NCI-H748 (cell line): ENCODE results near the gene PMEPA1.

Experiments used
- DNase-seq: peaks from one replicate; lab custom pipeline; 2025; ENCODE audit not compliant: unreplicated experiment; lab: John Stamatoyannopoulos, UW

The PMEPA1 gene

GRCh38 chr20:57737349-57737748 lies 27.5 kb upstream of the PMEPA1 start:
- no peak for DNase-seq

GRCh38 chr20:57736738-57737347 lies 27.0 kb upstream of the PMEPA1 start:
- no peak for DNase-seq

- peak; percentile 5 for DNase-seq
These were observed 26.3 kb upstream of the PMEPA1 start for GRCh38 chr20:57735831-57736737.

GRCh38 chr20:57734754-57735153 lies 24.9 kb upstream of the PMEPA1 start:
- DNase-seq, result no peak

- no peak for DNase-seq
These were observed 22.4 kb upstream of the PMEPA1 start for GRCh38 chr20:57732226-57732625.

GRCh38 chr20:57728762-57729161 lies 18.9 kb upstream of the PMEPA1 start:
- no peak for DNase-seq

- no peak for DNase-seq
These were observed 18.0 kb upstream of the PMEPA1 start for GRCh38 chr20:57727863-57728262.

- DNase-seq, result no peak
These were observed 15.8 kb upstream of the PMEPA1 start for GRCh38 chr20:57725636-57726035.

GRCh38 chr20:57724610-57725405 lies 15.0 kb upstream of the PMEPA1 start:
- no peak for DNase-seq

- DNase-seq, result no peak
These were observed 14.0 kb upstream of the PMEPA1 start for GRCh38 chr20:57723816-57724215.

- DNase-seq, result no peak
These were observed 10.1 kb upstream of the PMEPA1 start for GRCh38 chr20:57719951-57720350.

- DNase-seq, result peak; percentile 95
These were observed 8.7 kb upstream of the PMEPA1 start for GRCh38 chr20:57718490-57719009.

- DNase-seq, result peak; percentile 40
These were observed 8.0 kb upstream of the PMEPA1 start for GRCh38 chr20:57717797-57718196.

- DNase-seq, result no peak
These were observed 7.1 kb upstream of the PMEPA1 start for GRCh38 chr20:57716901-57717300.

- no peak for DNase-seq
These were observed 6.4 kb upstream of the PMEPA1 start for GRCh38 chr20:57716202-57716601.

GRCh38 chr20:57715268-57715904 lies 5.6 kb upstream of the PMEPA1 start:
- DNase-seq, result no peak

GRCh38 chr20:57714409-57715267 lies 4.8 kb upstream of the PMEPA1 start:
- DNase-seq, result no peak

- no peak for DNase-seq
These were observed 4.1 kb upstream of the PMEPA1 start for GRCh38 chr20:57713951-57714350.

GRCh38 chr20:57713505-57713903 lies 3.7 kb upstream of the PMEPA1 start:
- DNase-seq, result no peak
